SK-N-SH treated with all-trans-retinoic acid at 6 μM for 48 hours (cell line): ENCODE data around the gene GLRX2.

ENCODE experiments used
- ATAC-seq: fragments of 200-7000 bp; cut with Tn5 transposase; 3 replicates; pipeline ENCODE4 v1.9.1; 2020; ENCODE audit warnings: mild to moderate bottlenecking, moderate library complexity
- ARNTL ChIP-seq: fragments of 450-650 bp; formaldehyde crosslinking; IDR thresholded peaks from 2 replicates; pipeline ENCODE4 v1.5.0; 2020; ENCODE audit warnings: low read depth, mild to moderate bottlenecking, moderate library complexity, borderline replicate concordance
- CREB5 ChIP-seq: fragments of 250-450 bp; sonication (Bioruptor Pico); IDR thresholded peaks from 2 replicates; pipeline ENCODE4 v1.5.1; 2020; ENCODE audit warnings: low read depth, mild to moderate bottlenecking, moderate library complexity
- CSRNP3 ChIP-seq: fragments of 250-450 bp; sonication (Bioruptor Pico); IDR thresholded peaks from 2 replicates; pipeline ENCODE4 v1.5.1; 2021; ENCODE audit warnings: mild to moderate bottlenecking, moderate library complexity
- ESRRG ChIP-seq: fragments of 250-450 bp; sonication (Bioruptor Pico); IDR thresholded peaks from 2 replicates; pipeline ENCODE4 v1.6.1; 2021; ENCODE audit warnings: mild to moderate bottlenecking
- GLIS3 ChIP-seq: fragments of 250-450 bp; sonication (Bioruptor Pico); IDR thresholded peaks from 2 replicates; pipeline ENCODE4 v1.5.0; 2020; ENCODE audit warnings: mild to moderate bottlenecking, moderate library complexity
- ISL1 ChIP-seq: fragments of 250-450 bp; sonication (Bioruptor Pico); IDR thresholded peaks from 2 replicates; pipeline ENCODE4 v2.1.2; 2022; ENCODE audit warnings: mild to moderate bottlenecking, moderate library complexity
- OSR1 ChIP-seq: fragments of 250-450 bp; sonication (Bioruptor Pico); IDR thresholded peaks from 2 replicates; pipeline ENCODE4 v1.8.0; 2022; ENCODE audit warnings: moderate library complexity, mild to moderate bottlenecking, inconsistent platforms
- PATZ1 ChIP-seq: fragments of 250-450 bp; sonication (Bioruptor Pico); IDR thresholded peaks from 2 replicates; pipeline ENCODE4 v1.8.0; 2020; ENCODE audit warnings: mild to moderate bottlenecking, moderate library complexity, borderline replicate concordance
- RARB ChIP-seq: fragments of 250-450 bp; sonication (Bioruptor Pico); IDR thresholded peaks from 2 replicates; pipeline ENCODE4 v1.8.0; 2021; ENCODE audit warnings: mild to moderate bottlenecking, moderate library complexity
- SNAI2 ChIP-seq: fragments of 250-450 bp; sonication (Bioruptor Pico); IDR thresholded peaks from 2 replicates; pipeline ENCODE4 v1.5.0; 2020; ENCODE audit warnings: mild to moderate bottlenecking, moderate library complexity
- TCF4 ChIP-seq: fragments of 250-450 bp; sonication (Bioruptor Pico); IDR thresholded peaks from 2 replicates; pipeline ENCODE4 v1.8.0; 2021; ENCODE audit warnings: mild to moderate bottlenecking, moderate library complexity, borderline replicate concordance
- TOX ChIP-seq: fragments of 250-450 bp; sonication (Bioruptor Pico); IDR thresholded peaks from 2 replicates; pipeline ENCODE4 v1.8.0; 2021; ENCODE audit warnings: mild to moderate bottlenecking, moderate library complexity, borderline replicate concordance
- TSHZ2 ChIP-seq: fragments of 250-450 bp; sonication (Bioruptor Pico); IDR thresholded peaks from 2 replicates; pipeline ENCODE4 v1.5.0; 2020; ENCODE audit warnings: mild to moderate bottlenecking, moderate library complexity
- ZC3H10 ChIP-seq: fragments of 250-450 bp; sonication (Bioruptor Pico); IDR thresholded peaks from 2 replicates; pipeline ENCODE4 v1.5.1; 2021; ENCODE audit warnings: mild to moderate bottlenecking, moderate library complexity
- ZFP3 ChIP-seq: fragments of 250-450 bp; sonication (Bioruptor Pico); IDR thresholded peaks from 2 replicates; pipeline ENCODE4 v1.5.0; 2020; ENCODE audit warnings: mild to moderate bottlenecking, moderate library complexity
- ZFP30 ChIP-seq: fragments of 450-650 bp; formaldehyde crosslinking; IDR thresholded peaks from 2 replicates; pipeline ENCODE4 v1.5.0; 2022; ENCODE audit warnings: mild to moderate bottlenecking, moderate library complexity
- ZNF565 ChIP-seq: fragments of 450-650 bp; formaldehyde crosslinking; conservative IDR thresholded peaks from 2 replicates; pipeline ENCODE4 v1.5.0; 2020; ENCODE audit warnings: low read depth, mild to moderate bottlenecking, moderate library complexity
- ZNF70 ChIP-seq: fragments of 450-650 bp; formaldehyde crosslinking; IDR thresholded peaks from 2 replicates; pipeline ENCODE4 v1.5.0; 2020; ENCODE audit warnings: mild to moderate bottlenecking, moderate library complexity
- ZNF8 ChIP-seq: fragments of 450-650 bp; formaldehyde crosslinking; IDR thresholded peaks from 2 replicates; pipeline ENCODE4 v1.5.0; 2020; ENCODE audit warnings: mild to moderate bottlenecking, moderate library complexity
- TF ChIP-seq, protein P1 (sequence below): fragments of 250-450 bp; sonication (Bioruptor Pico); IDR thresholded peaks from 2 replicates; pipeline ENCODE4 v1.8.0; 2021; ENCODE audit warnings: low read depth, mild to moderate bottlenecking, moderate library complexity, borderline replicate concordance

Gene GLRX2

GRCh38 chr1:193142409-193142808 is 37.2 kb upstream of the GLRX2 start:
- TF ChIP-seq CSRNP3 (CRISPR knock-in tag) (no peak), ZFP30 (no peak), ARNTL (no peak), ISL1 (CRISPR knock-in tag) (no peak)
- no peak for ATAC-seq

DNA sequence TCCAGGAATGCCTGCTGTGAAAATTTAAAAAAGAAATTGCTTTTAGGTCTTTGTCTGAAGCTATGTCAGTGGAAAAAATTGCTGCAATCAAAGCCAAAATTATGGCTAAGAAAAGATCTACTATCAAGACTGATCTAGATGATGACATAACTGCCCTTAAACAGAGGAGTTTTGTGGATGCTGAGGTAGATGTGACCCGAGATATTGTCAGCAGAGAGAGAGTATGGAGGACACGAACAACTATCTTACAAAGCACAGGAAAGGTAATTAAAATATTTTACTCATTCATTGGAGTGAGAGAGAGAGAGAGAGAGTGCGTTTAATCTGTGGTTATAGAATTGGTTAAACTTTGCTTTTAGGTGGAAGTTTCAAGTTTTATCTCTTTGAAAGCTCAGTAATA is 36.6 kb upstream of the GLRX2 start:
- TF ChIP-seq GLIS3 (CRISPR knock-in tag) (no peak), OSR1 (no peak), CREB5 (CRISPR knock-in tag) (no peak), TSHZ2 (CRISPR knock-in tag) (no peak), RARB (CRISPR knock-in tag) (no peak), ZNF565 (CRISPR knock-in tag) (no peak), ZFP3 (CRISPR knock-in tag) (no peak), ARNTL (no peak), ESRRG (CRISPR knock-in tag) (no peak), PATZ1 (CRISPR knock-in tag) (no peak), TOX (CRISPR knock-in tag) (no peak), SNAI2 (CRISPR knock-in tag) (no peak), ZC3H10 (CRISPR knock-in tag) (no peak), TCF4 (CRISPR knock-in tag) (no peak), ZNF8 (CRISPR knock-in tag) (no peak), CSRNP3 (CRISPR knock-in tag) (no peak), ISL1 (CRISPR knock-in tag) (no peak; the same call in 1 of the 2 replicates), ZNF70 (CRISPR knock-in tag) (no peak)
- peak; percentile 46 for ATAC-seq

GRCh38 chr1:193140254-193140653 is 35.0 kb upstream of the GLRX2 start:
- ATAC-seq: no peak
- no peak for TF ChIP-seq GLIS3 (CRISPR knock-in tag)
- TF ChIP-seq, all 23 proteins: peak for 0

DNA sequence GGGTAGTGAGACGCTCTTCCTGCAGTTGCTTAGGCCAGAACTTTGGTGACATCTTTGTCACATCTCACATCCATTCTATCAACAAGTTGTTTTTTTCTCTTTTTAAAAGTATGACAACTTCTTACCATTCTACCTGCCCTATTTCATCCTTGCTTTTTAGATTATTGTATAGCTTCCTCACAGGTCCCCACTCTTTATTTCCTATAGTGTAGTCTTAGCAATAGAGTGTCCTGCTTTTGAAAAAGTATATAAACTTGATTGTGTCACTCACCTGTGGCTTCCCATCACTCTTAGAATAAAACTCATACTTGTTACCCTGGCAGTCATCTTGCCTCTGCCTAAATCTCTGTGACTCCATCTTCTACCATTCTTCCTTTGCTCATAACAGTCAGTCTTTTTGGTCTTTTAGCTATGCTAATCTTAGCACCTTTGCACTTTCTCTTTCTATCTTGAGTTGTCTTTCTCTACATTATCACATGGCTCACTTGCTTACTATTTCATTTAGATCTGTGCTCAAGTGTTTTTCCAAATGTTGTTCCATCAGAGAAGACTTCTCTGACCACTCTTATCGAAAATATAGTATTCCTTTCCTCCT is 26.1 kb upstream of the GLRX2 start:
- TF ChIP-seq ARNTL: no peak
- TF ChIP-seq, protein P1, sequence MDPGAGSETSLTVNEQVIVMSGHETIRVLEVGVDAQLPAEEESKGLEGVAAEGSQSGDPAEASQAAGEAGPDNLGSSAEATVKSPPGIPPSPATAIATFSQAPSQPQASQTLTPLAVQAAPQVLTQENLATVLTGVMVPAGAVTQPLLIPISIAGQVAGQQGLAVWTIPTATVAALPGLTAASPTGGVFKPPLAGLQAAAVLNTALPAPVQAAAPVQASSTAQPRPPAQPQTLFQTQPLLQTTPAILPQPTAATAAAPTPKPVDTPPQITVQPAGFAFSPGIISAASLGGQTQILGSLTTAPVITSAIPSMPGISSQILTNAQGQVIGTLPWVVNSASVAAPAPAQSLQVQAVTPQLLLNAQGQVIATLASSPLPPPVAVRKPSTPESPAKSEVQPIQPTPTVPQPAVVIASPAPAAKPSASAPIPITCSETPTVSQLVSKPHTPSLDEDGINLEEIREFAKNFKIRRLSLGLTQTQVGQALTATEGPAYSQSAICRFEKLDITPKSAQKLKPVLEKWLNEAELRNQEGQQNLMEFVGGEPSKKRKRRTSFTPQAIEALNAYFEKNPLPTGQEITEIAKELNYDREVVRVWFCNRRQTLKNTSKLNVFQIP (CRISPR knock-in tag): no peak
- TF ChIP-seq ESRRG (CRISPR knock-in tag): no peak
- no peak for TF ChIP-seq ISL1 (CRISPR knock-in tag)
- TF ChIP-seq OSR1: no peak
- TF ChIP-seq TCF4 (CRISPR knock-in tag): no peak
- no peak for TF ChIP-seq ZNF8 (CRISPR knock-in tag)
- no peak for TF ChIP-seq ZFP30
- no peak for ATAC-seq
